NT2/D1 (cell line): ENCODE measurements around the gene FTO.

Source experiments
- DNase-seq: peaks from one replicate; pipeline ENCODE4 v3.0.0-alpha.2; 2011; ENCODE audit warnings: low read depth, low spot score
- H3K27me3 ChIP-seq: 2 replicates; pipeline ENCODE4 v1.6.0; 2011; ENCODE audit warnings: mild to moderate bottlenecking; ENCODE audit not compliant: insufficient read length, insufficient read depth
- H3K36me3 ChIP-seq: 2 replicates; pipeline ENCODE4 v1.6.1; 2011; ENCODE audit warnings: mild to moderate bottlenecking, low read length, mixed read lengths; ENCODE audit not compliant: insufficient read depth, insufficient read length
- H3K4me1 ChIP-seq: 2 replicates; pipeline ENCODE4 v1.5.1; 2011; ENCODE audit not compliant: insufficient read depth, insufficient read length
- H3K4me3 ChIP-seq: 2 replicates; pipeline ENCODE4 v1.5.1; 2011; ENCODE audit warnings: low read depth; ENCODE audit not compliant: insufficient read length
- H3K9ac ChIP-seq: 2 replicates; pipeline ENCODE4 v1.6.0; 2011; ENCODE audit warnings: low read depth; ENCODE audit not compliant: insufficient read length
- H3K9me3 ChIP-seq: 2 replicates; pipeline ENCODE4 v1.5.1; 2011; ENCODE audit warnings: mild to moderate bottlenecking, low read length; ENCODE audit not compliant: insufficient read depth
- SUZ12 ChIP-seq: IDR thresholded peaks from 2 replicates; pipeline ENCODE4 v1.6.1; 2011; ENCODE audit not compliant: insufficient read length, insufficient read depth; ENCODE audit errors: extremely low read depth
- YY1 ChIP-seq: IDR thresholded peaks from 2 replicates; pipeline ENCODE4 v1.6.1; 2011; ENCODE audit not compliant: insufficient read length, insufficient read depth
- ZNF274 ChIP-seq: IDR thresholded peaks from 2 replicates; pipeline ENCODE4 v1.6.1; 2011; ENCODE audit warnings: mild to moderate bottlenecking, low read depth, low read length

FTO gene

GRCh38 chr16:54115558-54115957 is 411.6 kb downstream of the FTO start:
- TF ChIP-seq SUZ12 (no peak), ZNF274 (no peak), YY1 (no peak)
- peaks cover 6% of the 10 kb centered on the region for H3K36me3 ChIP-seq
- H3K27me3 ChIP-seq: no peaks in the 10 kb centered on the region
- no peak for DNase-seq
- no peaks in the 10 kb centered on the region for H3K4me1 ChIP-seq
- H3K4me3 ChIP-seq: no peak overlapping the region
- no peak overlapping the region for H3K9ac ChIP-seq
- no peaks in the 10 kb centered on the region for H3K9me3 ChIP-seq

GRCh38 chr16:54116124-54116655 is 412.2 kb downstream of the FTO start:
- Histone ChIP-seq H3K9me3 (no peaks in the 10 kb centered on the region), H3K4me3 (no peak overlapping the region), H3K27me3 (no peaks in the 10 kb centered on the region), H3K4me1 (no peaks in the 10 kb centered on the region), H3K36me3 (peaks cover 6% of the 10 kb centered on the region), H3K9ac (no peak overlapping the region)
- DNase-seq: no peak
- no peak for TF ChIP-seq YY1
- no peak for TF ChIP-seq SUZ12
- TF ChIP-seq ZNF274: no peak

DNA sequence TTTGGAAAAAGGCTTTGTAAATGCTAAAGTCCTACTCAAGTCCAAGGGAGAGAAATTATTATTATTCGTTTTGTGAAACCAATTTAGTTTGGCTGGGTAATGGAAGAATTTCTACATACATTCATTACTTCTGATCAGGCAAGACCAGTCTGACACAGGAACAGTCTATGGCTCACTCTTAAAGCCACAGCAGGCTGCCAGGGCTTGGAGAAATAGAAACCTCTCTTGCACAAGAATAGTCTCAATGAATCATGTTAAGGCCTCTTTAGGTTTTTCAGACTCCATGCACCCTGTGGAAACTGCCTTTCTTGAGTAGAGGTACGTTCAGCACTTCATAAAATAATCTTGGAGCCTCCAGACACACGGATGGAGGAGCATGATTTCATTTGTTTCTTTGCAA is 414.9 kb downstream of the FTO start:
- no peaks in the 10 kb centered on the region for H3K9me3 ChIP-seq
- no peak for DNase-seq
- no peak overlapping the region for H3K9ac ChIP-seq
- H3K4me1 ChIP-seq: no peaks in the 10 kb centered on the region
- TF ChIP-seq SUZ12 (no peak), ZNF274 (no peak), YY1 (no peak)
- H3K27me3 ChIP-seq: no peaks in the 10 kb centered on the region
- no peak overlapping the region for H3K4me3 ChIP-seq
- no peaks in the 10 kb centered on the region for H3K36me3 ChIP-seq

- no peak overlapping the region for H3K9ac ChIP-seq
- no peak for DNase-seq
- TF ChIP-seq SUZ12 (no peak), ZNF274 (no peak), YY1 (no peak)
- H3K36me3 ChIP-seq: no peaks in the 10 kb centered on the region
- no peaks in the 10 kb centered on the region for H3K4me1 ChIP-seq
- no peaks in the 10 kb centered on the region for H3K9me3 ChIP-seq
- H3K27me3 ChIP-seq: no peaks in the 10 kb centered on the region
- no peak overlapping the region for H3K4me3 ChIP-seq
These were observed 417.0 kb downstream of the FTO start for GRCh38 chr16:54120846-54121480.

GRCh38 chr16:54121539-54122295 is 417.8 kb downstream of the FTO start:
- no peak overlapping the region for H3K9ac ChIP-seq
- no peaks in the 10 kb centered on the region for H3K9me3 ChIP-seq
- no peaks in the 10 kb centered on the region for H3K36me3 ChIP-seq
- no peak for DNase-seq
- TF ChIP-seq YY1 (no peak), ZNF274 (no peak), SUZ12 (no peak)
- H3K4me1 ChIP-seq: no peaks in the 10 kb centered on the region
- H3K27me3 ChIP-seq: no peaks in the 10 kb centered on the region
- H3K4me3 ChIP-seq: no peak overlapping the region

DNA sequence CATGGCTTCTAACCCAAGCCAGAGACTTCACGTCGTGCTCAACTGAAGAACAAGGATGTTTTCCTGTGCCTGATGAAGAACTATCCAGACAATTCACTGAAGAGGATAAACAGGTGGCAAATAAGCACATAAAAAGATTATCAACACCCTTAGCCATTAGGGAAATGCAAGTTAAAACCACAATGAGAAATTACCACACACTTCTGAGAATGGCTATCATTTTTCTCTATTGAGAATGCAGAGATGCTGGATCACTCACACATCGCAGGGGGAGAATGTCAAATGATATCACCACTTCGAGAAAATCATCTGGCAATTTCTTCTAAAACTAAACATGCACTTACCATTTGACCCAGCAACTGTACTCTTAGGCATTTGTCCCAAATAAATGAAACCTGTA is 419.8 kb downstream of the FTO start:
- Histone ChIP-seq H3K27me3 (no peaks in the 10 kb centered on the region), H3K9ac (no peak overlapping the region), H3K9me3 (no peaks in the 10 kb centered on the region), H3K4me1 (no peaks in the 10 kb centered on the region), H3K4me3 (no peak overlapping the region), H3K36me3 (no peaks in the 10 kb centered on the region)
- DNase-seq: no peak
- no peak for TF ChIP-seq SUZ12
- no peak for TF ChIP-seq YY1
- TF ChIP-seq ZNF274: no peak

DNA sequence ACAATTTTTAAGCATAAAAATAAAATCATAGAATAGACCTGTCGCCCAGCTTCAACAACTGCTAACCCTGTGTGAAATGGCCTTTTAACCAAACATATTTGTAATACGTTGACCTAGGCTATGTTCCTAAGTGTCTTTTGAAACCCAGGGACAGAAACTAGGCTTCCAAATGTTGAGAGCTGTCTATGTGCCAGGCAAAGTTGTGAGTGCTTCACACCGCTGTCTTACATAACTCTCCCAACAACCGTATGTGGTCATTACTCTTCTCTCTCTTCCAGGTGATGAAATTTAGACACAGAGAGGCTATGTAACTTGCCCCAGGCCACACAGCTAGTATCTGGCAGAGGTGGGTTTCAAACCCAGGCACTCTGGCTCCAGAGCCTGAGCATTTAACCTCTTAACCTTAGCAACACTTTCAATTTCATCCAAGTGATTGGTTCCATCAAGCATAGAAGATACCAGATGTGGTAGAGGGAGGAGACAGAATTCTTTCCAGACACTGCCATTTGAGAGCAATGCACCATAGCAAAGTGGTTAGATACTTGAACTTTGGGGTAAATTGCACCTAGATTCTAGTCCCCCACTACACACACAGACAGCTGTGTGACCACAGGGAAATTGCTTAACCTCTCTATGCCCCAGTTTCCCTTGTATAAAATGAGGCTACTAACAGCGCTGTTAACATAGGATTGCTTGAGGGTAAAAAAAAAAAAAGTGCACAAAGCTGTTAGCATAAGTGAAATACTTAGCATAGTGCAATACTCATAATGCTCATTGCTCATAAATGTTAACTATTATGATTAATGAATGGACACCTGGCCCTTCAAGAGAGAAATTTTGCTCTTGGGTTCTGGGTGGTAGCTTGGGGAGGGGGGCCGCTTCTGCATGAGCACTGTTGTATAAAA is 422.0 kb downstream of the FTO start:
- no peak overlapping the region for H3K9ac ChIP-seq

More for the DNA sequence above, 422.0 kb downstream of the FTO start:
- no peaks in the 10 kb centered on the region for H3K4me1 ChIP-seq
- 0 out of 2 replicates have a peak, but pooled peaks cover 4% of the 10 kb centered on the region for H3K9me3 ChIP-seq
- no peak for DNase-seq
- TF ChIP-seq SUZ12 (no peak), ZNF274 (no peak)
- H3K27me3 ChIP-seq: no peaks in the 10 kb centered on the region
- H3K4me3 ChIP-seq: no peak overlapping the region
- H3K36me3 ChIP-seq: no peaks in the 10 kb centered on the region
